Measurements from ENCODE around the gene CCDC66.

DNA sequence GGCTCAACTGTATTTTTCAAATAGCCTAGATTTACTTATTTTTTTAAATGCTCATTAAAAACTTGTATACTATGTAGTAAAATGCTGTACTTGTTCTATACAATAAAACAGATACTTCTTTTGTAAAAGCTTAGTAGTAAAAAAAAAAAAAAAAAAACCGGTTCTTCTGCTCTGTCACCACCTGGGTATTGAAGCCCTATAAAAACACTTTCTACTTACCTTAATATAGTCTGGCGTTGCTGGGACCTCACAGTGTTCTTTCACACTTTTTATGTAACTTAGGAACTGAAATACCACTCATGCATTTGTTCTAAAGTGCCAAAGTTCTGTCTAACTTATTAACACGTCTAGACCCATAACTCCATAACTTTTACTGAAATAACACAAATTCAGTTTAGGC, 64.7 kb downstream of the CCDC66 start:
- TF ChIP-seq, protein P1, sequence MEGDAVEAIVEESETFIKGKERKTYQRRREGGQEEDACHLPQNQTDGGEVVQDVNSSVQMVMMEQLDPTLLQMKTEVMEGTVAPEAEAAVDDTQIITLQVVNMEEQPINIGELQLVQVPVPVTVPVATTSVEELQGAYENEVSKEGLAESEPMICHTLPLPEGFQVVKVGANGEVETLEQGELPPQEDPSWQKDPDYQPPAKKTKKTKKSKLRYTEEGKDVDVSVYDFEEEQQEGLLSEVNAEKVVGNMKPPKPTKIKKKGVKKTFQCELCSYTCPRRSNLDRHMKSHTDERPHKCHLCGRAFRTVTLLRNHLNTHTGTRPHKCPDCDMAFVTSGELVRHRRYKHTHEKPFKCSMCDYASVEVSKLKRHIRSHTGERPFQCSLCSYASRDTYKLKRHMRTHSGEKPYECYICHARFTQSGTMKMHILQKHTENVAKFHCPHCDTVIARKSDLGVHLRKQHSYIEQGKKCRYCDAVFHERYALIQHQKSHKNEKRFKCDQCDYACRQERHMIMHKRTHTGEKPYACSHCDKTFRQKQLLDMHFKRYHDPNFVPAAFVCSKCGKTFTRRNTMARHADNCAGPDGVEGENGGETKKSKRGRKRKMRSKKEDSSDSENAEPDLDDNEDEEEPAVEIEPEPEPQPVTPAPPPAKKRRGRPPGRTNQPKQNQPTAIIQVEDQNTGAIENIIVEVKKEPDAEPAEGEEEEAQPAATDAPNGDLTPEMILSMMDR (conservative IDR thresholded peaks at IDR 0.05; ENCODE audit: low read depth in 2 of 2), result no peak
- TF ChIP-seq EZH2 (IDR thresholded peaks at IDR 0.05; ENCODE audit: low read depth, unreplicated experiment), result no peak
- TF ChIP-seq, protein P2, sequence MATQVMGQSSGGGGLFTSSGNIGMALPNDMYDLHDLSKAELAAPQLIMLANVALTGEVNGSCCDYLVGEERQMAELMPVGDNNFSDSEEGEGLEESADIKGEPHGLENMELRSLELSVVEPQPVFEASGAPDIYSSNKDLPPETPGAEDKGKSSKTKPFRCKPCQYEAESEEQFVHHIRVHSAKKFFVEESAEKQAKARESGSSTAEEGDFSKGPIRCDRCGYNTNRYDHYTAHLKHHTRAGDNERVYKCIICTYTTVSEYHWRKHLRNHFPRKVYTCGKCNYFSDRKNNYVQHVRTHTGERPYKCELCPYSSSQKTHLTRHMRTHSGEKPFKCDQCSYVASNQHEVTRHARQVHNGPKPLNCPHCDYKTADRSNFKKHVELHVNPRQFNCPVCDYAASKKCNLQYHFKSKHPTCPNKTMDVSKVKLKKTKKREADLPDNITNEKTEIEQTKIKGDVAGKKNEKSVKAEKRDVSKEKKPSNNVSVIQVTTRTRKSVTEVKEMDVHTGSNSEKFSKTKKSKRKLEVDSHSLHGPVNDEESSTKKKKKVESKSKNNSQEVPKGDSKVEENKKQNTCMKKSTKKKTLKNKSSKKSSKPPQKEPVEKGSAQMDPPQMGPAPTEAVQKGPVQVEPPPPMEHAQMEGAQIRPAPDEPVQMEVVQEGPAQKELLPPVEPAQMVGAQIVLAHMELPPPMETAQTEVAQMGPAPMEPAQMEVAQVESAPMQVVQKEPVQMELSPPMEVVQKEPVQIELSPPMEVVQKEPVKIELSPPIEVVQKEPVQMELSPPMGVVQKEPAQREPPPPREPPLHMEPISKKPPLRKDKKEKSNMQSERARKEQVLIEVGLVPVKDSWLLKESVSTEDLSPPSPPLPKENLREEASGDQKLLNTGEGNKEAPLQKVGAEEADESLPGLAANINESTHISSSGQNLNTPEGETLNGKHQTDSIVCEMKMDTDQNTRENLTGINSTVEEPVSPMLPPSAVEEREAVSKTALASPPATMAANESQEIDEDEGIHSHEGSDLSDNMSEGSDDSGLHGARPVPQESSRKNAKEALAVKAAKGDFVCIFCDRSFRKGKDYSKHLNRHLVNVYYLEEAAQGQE (IDR thresholded peaks at IDR 0.05; ENCODE audit: unreplicated experiment), result no peak
